ENCODE data around the gene BCOR. TPM values are rescaled to one million over a fixed set of nuclear protein-coding genes. Genes with fewer than 3 reads are reported as not detected.

The BCOR gene
- total RNA-seq, 1 experiment from 2014 or later: 134 TPM

- no CpG with 5 or more reads among the region's 65 CpGs for WGBS (ENCODE audit: extremely low coverage, insufficient read length, low lambda C conversion rate)
- peaks cover 33 to 42% of the 10 kb centered on the region in 2 experiments for H3K9me3 Mint-ChIP-seq
- no peak overlapping the region for H2BK20ac ChIP-seq (ENCODE audit: low read depth, low read length, poor library complexity, severe bottlenecking)
- peak overlapping the region; percentile 84 for H3K18ac ChIP-seq (ENCODE audit: insufficient read length, low read depth, low read length)
- H3K79me2 ChIP-seq (ENCODE audit: insufficient read depth, low read length): no peaks in the 10 kb centered on the region
- no peak overlapping the region for H2AK5ac ChIP-seq (ENCODE audit: insufficient read length, low read length)
- H4K20me1 ChIP-seq (ENCODE audit: control insufficient read depth, insufficient read depth, insufficient read length): peaks cover 3% of the 10 kb centered on the region
- peak; percentile 58 for DNase-seq
- H3K4me1 ChIP-seq (ENCODE audit: insufficient read depth, low read length): peaks cover 11% of the 10 kb centered on the region; the same call in 1 of the 2 replicates
- H2AFZ ChIP-seq (ENCODE audit: low read length): no peak overlapping the region
- no peak overlapping the region for H3K23ac ChIP-seq (ENCODE audit: insufficient read length, low read depth, low read length)
- H3K4me1 Mint-ChIP-seq: peaks cover 27 to 39% of the 10 kb centered on the region in 2 experiments
- H4K91ac ChIP-seq (ENCODE audit: insufficient read length, low read depth, low read length): no peak overlapping the region
- H3K9me3 ChIP-seq (ENCODE audit: control insufficient read depth, low read depth, low read length): no peaks in the 10 kb centered on the region
- H2BK12ac ChIP-seq (ENCODE audit: insufficient read length, low read depth, low read length): no peak overlapping the region
- H2BK15ac ChIP-seq (ENCODE audit: low read depth, low read length): peak overlapping the region; percentile 39; the same call in 1 of the 2 replicates
- H3K23me2 ChIP-seq (ENCODE audit: insufficient read length, low read depth, low read length, poor library complexity, severe bottlenecking): peaks cover 26% of the 10 kb centered on the region
- H3K27me3 ChIP-seq (ENCODE audit: insufficient read depth, low read length): peaks cover 51% of the 10 kb centered on the region
- peaks cover 64% of the 10 kb centered on the region for H3K27me3 Mint-ChIP-seq (ENCODE audit: low read depth)
- no peak for TF ChIP-seq CTCF (conservative IDR thresholded peaks at IDR 0.05)
- H3K4me2 ChIP-seq (ENCODE audit: insufficient read depth, insufficient read length, low read length): peak overlapping the region; percentile 74
- no peak overlapping the region for H3K4ac ChIP-seq (ENCODE audit: low read depth, low read length)
- H2BK5ac ChIP-seq (ENCODE audit: insufficient read length, low read length): no peak overlapping the region
- no peak overlapping the region for H3T11ph ChIP-seq (ENCODE audit: low read length)
- no peak overlapping the region for H3K27ac Mint-ChIP-seq
- H3K56ac ChIP-seq (ENCODE audit: insufficient read length, low read depth, low read length): no peak overlapping the region
- H3K79me1 ChIP-seq (ENCODE audit: insufficient read depth, low read depth, low read length, poor library complexity, severe bottlenecking): no peaks in the 10 kb centered on the region
- peaks cover 0 to 4% (median 3%) of the 10 kb centered on the region in 3 experiments; a peak in 3 of 7 replicates for H3K36me3 Mint-ChIP-seq (ENCODE audit: insufficient read depth in 1 of 3, low read depth in 3 of 3)
- no peak overlapping the region for H4K8ac ChIP-seq (replicated peaks; ENCODE audit: insufficient read length, low read depth, low read length)
- H3K27ac ChIP-seq (ENCODE audit: insufficient read length, low read depth, low read length): no peak overlapping the region
- peak overlapping the region; percentile 58 to 68 for H3K4me3 Mint-ChIP-seq
- peak overlapping the region; percentile 89 for H3K14ac ChIP-seq (ENCODE audit: insufficient read depth, low read length)
- no peak overlapping the region for H2BK120ac ChIP-seq (ENCODE audit: low read depth, low read length, poor library complexity, severe bottlenecking)
- no peak overlapping the region for H4K5ac ChIP-seq (ENCODE audit: insufficient read length, low read depth, low read length)
- no peak overlapping the region for H3K9ac ChIP-seq (ENCODE audit: extremely low read depth, insufficient read length, low read length)
These were observed 4.9 kb upstream of the BCOR start for GRCh38 chrX:40102393-40103381.

All from H9 (cell line).